ENCODE measurements around the gene RHOG.
A peak's percentile ranks its signal among the peaks of the same experiment; 100 is the strongest.

RHOG gene

GRCh38 chr11:3859373-3859881 lies 18.7 kb upstream of the RHOG start:
- no peaks in the 10 kb centered on the region for H4K20me1 ChIP-seq (ENCODE audit: insufficient read depth)
- no peak overlapping the region for H3K4me3 ChIP-seq (IDR thresholded peaks at IDR 0.05; ENCODE audit: insufficient read depth, low read depth, low read length)
- H3K9ac ChIP-seq: peak overlapping the region; percentile 18; the same call in 1 of the 2 replicates
- peak overlapping the region; percentile 77 for H3K27ac ChIP-seq
- peak overlapping the region; percentile 66 for H3K4me2 ChIP-seq
- H3K4me1 ChIP-seq (ENCODE audit: low read depth, poor library complexity, severe bottlenecking): peaks cover 77% of the 10 kb centered on the region
- no peaks in the 10 kb centered on the region for H3K36me3 ChIP-seq (ENCODE audit: insufficient read depth)
- H2AFZ ChIP-seq (ENCODE audit: low read depth): peak overlapping the region; percentile 58; the same call in 1 of the 2 replicates
- TF ChIP-seq CTCF (conservative IDR thresholded peaks at IDR 0.05; ENCODE audit: low read depth, low read length): no peak
- H3K79me2 ChIP-seq (ENCODE audit: insufficient read depth, low read depth): peaks cover 87% of the 10 kb centered on the region
- H3K27me3 ChIP-seq (ENCODE audit: insufficient read depth, low read depth): no peaks in the 10 kb centered on the region

- no peaks in the 10 kb centered on the region for H4K20me1 ChIP-seq (ENCODE audit: insufficient read depth)
- H2AFZ ChIP-seq (ENCODE audit: low read depth): no peak overlapping the region
- no peak for TF ChIP-seq CTCF (conservative IDR thresholded peaks at IDR 0.05; ENCODE audit: low read depth, low read length)
- peaks cover 84% of the 10 kb centered on the region for H3K4me1 ChIP-seq (ENCODE audit: low read depth, poor library complexity, severe bottlenecking)
- H3K9ac ChIP-seq: no peak overlapping the region
- H3K36me3 ChIP-seq (ENCODE audit: insufficient read depth): no peaks in the 10 kb centered on the region
- peaks cover 69% of the 10 kb centered on the region for H3K79me2 ChIP-seq (ENCODE audit: insufficient read depth, low read depth)
- H3K27me3 ChIP-seq (ENCODE audit: insufficient read depth, low read depth): no peaks in the 10 kb centered on the region
- H3K4me3 ChIP-seq (IDR thresholded peaks at IDR 0.05; ENCODE audit: insufficient read depth, low read depth, low read length): no peak overlapping the region
- peak overlapping the region; percentile 66 for H3K4me2 ChIP-seq
- peak overlapping the region; percentile 5; the same call in 1 of the 2 replicates for H3K27ac ChIP-seq
Measured at GRCh38 chr11:3857628-3858027, 16.9 kb upstream of the RHOG start.

GRCh38 chr11:3856856-3857553 lies 16.2 kb upstream of the RHOG start:
- H2AFZ ChIP-seq (ENCODE audit: low read depth): no peak overlapping the region
- H3K36me3 ChIP-seq (ENCODE audit: insufficient read depth): no peaks in the 10 kb centered on the region
- H3K79me2 ChIP-seq (ENCODE audit: insufficient read depth, low read depth): peaks cover 63% of the 10 kb centered on the region
- peaks cover 83% of the 10 kb centered on the region for H3K4me1 ChIP-seq (ENCODE audit: low read depth, poor library complexity, severe bottlenecking)
- no peak overlapping the region for H3K9ac ChIP-seq
- peak overlapping the region; percentile 66 for H3K4me2 ChIP-seq
- H3K4me3 ChIP-seq (IDR thresholded peaks at IDR 0.05; ENCODE audit: insufficient read depth, low read depth, low read length): no peak overlapping the region
- no peaks in the 10 kb centered on the region for H4K20me1 ChIP-seq (ENCODE audit: insufficient read depth)
- H3K27me3 ChIP-seq (ENCODE audit: insufficient read depth, low read depth): no peaks in the 10 kb centered on the region
- H3K27ac ChIP-seq: no peak overlapping the region
- no peak for TF ChIP-seq CTCF (conservative IDR thresholded peaks at IDR 0.05; ENCODE audit: low read depth, low read length)

GRCh38 chr11:3855808-3856491 lies 15.2 kb upstream of the RHOG start:
- Histone ChIP-seq H2AFZ (ENCODE audit: low read depth) (peak overlapping the region; percentile 39; the same call in 1 of the 2 replicates), H3K4me1 (ENCODE audit: low read depth, poor library complexity, severe bottlenecking) (peaks cover 73% of the 10 kb centered on the region), H3K79me2 (ENCODE audit: insufficient read depth, low read depth) (peaks cover 53% of the 10 kb centered on the region), H3K36me3 (ENCODE audit: insufficient read depth) (no peaks in the 10 kb centered on the region), H3K27me3 (ENCODE audit: insufficient read depth, low read depth) (no peaks in the 10 kb centered on the region), H3K4me2 (peak overlapping the region; percentile 66), H3K9ac (peak overlapping the region; percentile 36; the same call in 1 of the 2 replicates), H3K27ac (peak overlapping the region; percentile 0; the same call in 1 of the 2 replicates), H3K4me3 (IDR thresholded peaks at IDR 0.05; ENCODE audit: insufficient read depth, low read depth, low read length) (no peak overlapping the region), H4K20me1 (ENCODE audit: insufficient read depth) (no peaks in the 10 kb centered on the region)
- no peak for TF ChIP-seq CTCF (conservative IDR thresholded peaks at IDR 0.05; ENCODE audit: low read depth, low read length)

Measured in KMS-11 (cell line).